Measurements from ENCODE around the gene SCMH1.

DNA sequence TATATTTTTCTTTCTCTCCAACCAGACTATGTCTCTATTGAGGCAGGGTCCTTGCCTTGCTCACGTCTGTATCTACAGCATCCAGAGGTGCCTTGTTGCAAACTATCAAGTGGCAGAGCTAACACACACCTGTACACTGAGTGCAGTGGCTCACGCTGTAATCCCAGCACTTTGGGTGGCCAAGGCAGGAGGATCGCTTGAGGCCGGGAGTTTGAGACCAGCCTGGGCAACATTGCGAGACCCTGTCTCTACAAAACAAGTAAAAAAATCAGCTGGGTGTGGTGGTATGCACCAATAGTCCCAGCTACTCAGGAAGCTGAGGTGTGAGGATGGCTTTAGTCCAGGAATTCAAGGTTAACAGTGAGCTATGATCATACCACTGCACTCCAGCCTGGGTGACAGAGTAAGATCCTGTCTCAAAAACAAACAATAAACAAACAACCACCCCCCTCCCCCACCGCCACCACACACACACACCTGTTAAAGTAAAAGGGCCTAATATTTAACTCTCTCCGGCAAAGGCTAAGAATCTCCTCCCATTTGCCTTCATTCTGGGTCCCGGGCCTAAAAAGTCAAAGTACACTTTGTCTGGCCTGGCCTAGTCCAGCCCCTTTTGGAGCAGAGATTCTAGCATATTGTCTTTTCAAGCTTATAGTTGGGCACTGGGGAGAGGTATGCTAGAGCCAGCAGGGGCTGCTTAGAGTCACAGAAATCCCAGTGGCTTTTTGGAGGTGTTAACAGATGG is 211.1 kb downstream of the SCMH1 start:
- TF ChIP-seq EZH2 (IDR thresholded peaks at IDR 0.05) (no peak), POLR2AphosphoS5 (IDR thresholded peaks at IDR 0.05; ENCODE audit: low read depth, low read length) (no peak), ELF1 (IDR thresholded peaks at IDR 0.05; ENCODE audit: borderline replicate concordance, low read depth) (no peak), JUND (IDR thresholded peaks at IDR 0.05) (no peak)
